Measurements from ENCODE around the gene MAFB. TPM values are rescaled to one million over a fixed set of nuclear protein-coding genes. Genes with fewer than 3 reads are reported as not detected.

MAFB gene
- total RNA-seq, 1 experiment from 2014 or later = 0.22 TPM

DNA sequence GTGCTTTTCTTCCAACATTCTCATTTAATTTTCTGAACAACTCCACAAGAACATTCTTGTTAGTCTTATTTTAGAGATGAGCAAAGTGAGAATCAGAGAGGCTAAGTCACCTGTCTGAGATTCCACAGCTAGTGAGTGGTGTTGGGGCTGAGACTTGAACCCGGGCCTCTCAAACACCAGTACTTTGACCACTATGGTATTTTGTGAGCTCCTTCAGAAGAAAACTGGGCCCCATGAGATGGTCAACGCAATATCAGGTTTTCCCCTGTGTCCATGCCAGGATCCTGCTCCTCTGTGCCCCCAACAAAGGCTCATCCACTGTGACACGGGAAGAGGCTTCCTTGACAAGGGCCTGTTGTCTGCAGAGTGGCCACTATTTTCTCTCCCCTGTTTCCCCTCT is 51.9 kb downstream of the MAFB start:
- ChIA-PET RAD21 (ENCODE audit: low non-redundant PET in 1 of 2, low total read pairs in 2 of 2, uncharacterized antibody in 2 of 2, unreplicated experiment in 2 of 2) (no interaction called here), POLR2A (no interaction called here), CTCF (no interaction called here)
- no peaks in the 10 kb centered on the region for H3K9me2 ChIP-seq (ENCODE audit: insufficient read depth)
- H3K9ac ChIP-seq (ENCODE audit: low read length) = no peak overlapping the region
- no peak for ATAC-seq
- H3K27me3 ChIP-seq (ENCODE audit: insufficient read depth, low read length) = peaks cover 16% of the 10 kb centered on the region
- H4K20me1 ChIP-seq (ENCODE audit: insufficient read depth) = no peaks in the 10 kb centered on the region
- no peak overlapping the region for H3K4me2 ChIP-seq (ENCODE audit: low read length)
- H3K4me1 ChIP-seq (ENCODE audit: control insufficient read depth in 1 of 2, insufficient read depth in 2 of 2, low read length in 2 of 2) = no peaks in the 10 kb centered on the region
- no TSS peak for BruUV-seq (replicated peaks)
- H2AFZ ChIP-seq (ENCODE audit: low read depth, low read length, poor library complexity, severe bottlenecking) = no peak overlapping the region
- H3K9me3 ChIP-seq (ENCODE audit: control insufficient read depth in 1 of 2, insufficient read depth in 1 of 2, low read depth in 1 of 2, low read length in 2 of 2) = no peaks in the 10 kb centered on the region
- H3K79me2 ChIP-seq (ENCODE audit: insufficient read depth, low read length) = no peaks in the 10 kb centered on the region
- no peaks in the 10 kb centered on the region for H3K36me3 ChIP-seq (ENCODE audit: control insufficient read depth in 1 of 2, insufficient read depth in 2 of 2, low read length in 2 of 2)
- intact Hi-C loops (cut with micrococcal nuclease) = no loop called here
- TF ChIP-seq SP1 (IDR thresholded peaks at IDR 0.05; ENCODE audit: low read depth) (no peak), POLR2A (IDR thresholded peaks at IDR 0.05; ENCODE audit: borderline replicate concordance, extremely low read depth, insufficient read depth, insufficient read length) (no peak), ZFX (IDR thresholded peaks at IDR 0.05) (no peak), TCF7L2 (IDR thresholded peaks at IDR 0.05; ENCODE audit: borderline replicate concordance, extremely low read depth, insufficient read depth, insufficient read length) (no peak), CEBPB (IDR thresholded peaks at IDR 0.05; ENCODE audit: low read depth) (no peak), FOSL1 (IDR thresholded peaks at IDR 0.05; ENCODE audit: low read depth) (no peak)
- TF ChIP-seq, protein P1, sequence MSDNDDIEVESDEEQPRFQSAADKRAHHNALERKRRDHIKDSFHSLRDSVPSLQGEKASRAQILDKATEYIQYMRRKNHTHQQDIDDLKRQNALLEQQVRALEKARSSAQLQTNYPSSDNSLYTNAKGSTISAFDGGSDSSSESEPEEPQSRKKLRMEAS (IDR thresholded peaks at IDR 0.05) = no peak
- TF ChIP-seq, protein P2, sequence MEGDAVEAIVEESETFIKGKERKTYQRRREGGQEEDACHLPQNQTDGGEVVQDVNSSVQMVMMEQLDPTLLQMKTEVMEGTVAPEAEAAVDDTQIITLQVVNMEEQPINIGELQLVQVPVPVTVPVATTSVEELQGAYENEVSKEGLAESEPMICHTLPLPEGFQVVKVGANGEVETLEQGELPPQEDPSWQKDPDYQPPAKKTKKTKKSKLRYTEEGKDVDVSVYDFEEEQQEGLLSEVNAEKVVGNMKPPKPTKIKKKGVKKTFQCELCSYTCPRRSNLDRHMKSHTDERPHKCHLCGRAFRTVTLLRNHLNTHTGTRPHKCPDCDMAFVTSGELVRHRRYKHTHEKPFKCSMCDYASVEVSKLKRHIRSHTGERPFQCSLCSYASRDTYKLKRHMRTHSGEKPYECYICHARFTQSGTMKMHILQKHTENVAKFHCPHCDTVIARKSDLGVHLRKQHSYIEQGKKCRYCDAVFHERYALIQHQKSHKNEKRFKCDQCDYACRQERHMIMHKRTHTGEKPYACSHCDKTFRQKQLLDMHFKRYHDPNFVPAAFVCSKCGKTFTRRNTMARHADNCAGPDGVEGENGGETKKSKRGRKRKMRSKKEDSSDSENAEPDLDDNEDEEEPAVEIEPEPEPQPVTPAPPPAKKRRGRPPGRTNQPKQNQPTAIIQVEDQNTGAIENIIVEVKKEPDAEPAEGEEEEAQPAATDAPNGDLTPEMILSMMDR (IDR thresholded peaks at IDR 0.05 in 2 of 3, conservative IDR thresholded peaks at IDR 0.05 in 1 of 3; ENCODE audit: borderline replicate concordance in 1 of 3, insufficient read depth in 1 of 3, low read depth in 2 of 3, low read length in 2 of 3) = no peak
- no peak for DNase-seq (ENCODE audit: low read depth, low spot score)
- H3K27ac ChIP-seq (ENCODE audit: low read depth, low read length) = no peak overlapping the region
- H3K4me3 ChIP-seq (replicated peaks in 1 of 2; ENCODE audit: low read depth in 1 of 2, low read length in 2 of 2) = no peak overlapping the region

GRCh38 chr20:40636486-40636885 is 52.5 kb downstream of the MAFB start:
- ATAC-seq (no peak), DNase-seq (ENCODE audit: low read depth, low spot score) (no peak)
- intact Hi-C loops (cut with micrococcal nuclease) = no loop called here
- Histone ChIP-seq H3K9ac (ENCODE audit: low read length) (no peak overlapping the region), H3K27me3 (ENCODE audit: insufficient read depth, low read length) (peaks cover 16% of the 10 kb centered on the region), H3K79me2 (ENCODE audit: insufficient read depth, low read length) (no peaks in the 10 kb centered on the region), H2AFZ (ENCODE audit: low read depth, low read length, poor library complexity, severe bottlenecking) (no peak overlapping the region), H3K36me3 (ENCODE audit: control insufficient read depth in 1 of 2, insufficient read depth in 2 of 2, low read length in 2 of 2) (no peaks in the 10 kb centered on the region), H3K4me3 (replicated peaks in 1 of 2; ENCODE audit: low read depth in 1 of 2, low read length in 2 of 2) (no peak overlapping the region), H3K9me3 (ENCODE audit: control insufficient read depth in 1 of 2, insufficient read depth in 1 of 2, low read depth in 1 of 2, low read length in 2 of 2) (no peaks in the 10 kb centered on the region), H4K20me1 (ENCODE audit: insufficient read depth) (no peaks in the 10 kb centered on the region), H3K4me2 (ENCODE audit: low read length) (no peak overlapping the region), H3K4me1 (ENCODE audit: control insufficient read depth in 1 of 2, insufficient read depth in 2 of 2, low read length in 2 of 2) (no peaks in the 10 kb centered on the region), H3K27ac (ENCODE audit: low read depth, low read length) (no peak overlapping the region), H3K9me2 (ENCODE audit: insufficient read depth) (no peaks in the 10 kb centered on the region)
- ChIA-PET RAD21 (ENCODE audit: low non-redundant PET in 1 of 2, low total read pairs in 2 of 2, uncharacterized antibody in 2 of 2, unreplicated experiment in 2 of 2) (no interaction called here), POLR2A (no interaction called here), CTCF (no interaction called here)
- BruUV-seq (replicated peaks) = no TSS peak
- TF ChIP-seq ELF1 (IDR thresholded peaks at IDR 0.05; ENCODE audit: borderline replicate concordance, low read depth) = no peak
- TF ChIP-seq ZFX (IDR thresholded peaks at IDR 0.05) = no peak
- no peak for TF ChIP-seq POLR2A (IDR thresholded peaks at IDR 0.05; ENCODE audit: borderline replicate concordance, extremely low read depth, insufficient read depth, insufficient read length)
